GM12874 (cell line): Measurements from ENCODE around the gene ZNF367.

Source experiments
- CTCF ChIP-seq: IDR thresholded peaks from 2 replicates; pipeline ENCODE4 v1.5.1; 2011; ENCODE audit warnings: low read depth, mild to moderate bottlenecking, control low read depth, low read length, moderate library complexity; ENCODE audit not compliant: insufficient read depth

The ZNF367 gene

GRCh38 chr9:96344458-96345180, 73.6 kb downstream of the ZNF367 start:
- no peak for TF ChIP-seq CTCF

GRCh38 chr9:96343515-96344360, 74.4 kb downstream of the ZNF367 start:
- TF ChIP-seq CTCF: no peak

GRCh38 chr9:96342571-96343245, 75.5 kb downstream of the ZNF367 start:
- TF ChIP-seq CTCF: no peak

GRCh38 chr9:96340707-96341106, 77.5 kb downstream of the ZNF367 start:
- TF ChIP-seq CTCF: no peak

GRCh38 chr9:96338299-96338698, 79.9 kb downstream of the ZNF367 start:
- TF ChIP-seq CTCF: no peak
